Occipital lobe (tissue), 2 donors: ENCODE results near the gene DPYD. TPM values are rescaled to one million over a fixed set of nuclear protein-coding genes. Genes with fewer than 3 reads are reported as not detected.

Experiments
- DNase-seq: peaks from one replicate; lab custom pipeline; 2025; lab: John Stamatoyannopoulos, UW
- total RNA-seq: library from RNA; depleted of rRNA; stranded (reverse); fragments of >200 nt; gene quantifications from one replicate; pipeline ENCODE4 v1.2.3, GENCODE V29; 2014

The DPYD gene
- total RNA-seq, 1 donor from 2014 or later, result 72.1 TPM

DNA sequence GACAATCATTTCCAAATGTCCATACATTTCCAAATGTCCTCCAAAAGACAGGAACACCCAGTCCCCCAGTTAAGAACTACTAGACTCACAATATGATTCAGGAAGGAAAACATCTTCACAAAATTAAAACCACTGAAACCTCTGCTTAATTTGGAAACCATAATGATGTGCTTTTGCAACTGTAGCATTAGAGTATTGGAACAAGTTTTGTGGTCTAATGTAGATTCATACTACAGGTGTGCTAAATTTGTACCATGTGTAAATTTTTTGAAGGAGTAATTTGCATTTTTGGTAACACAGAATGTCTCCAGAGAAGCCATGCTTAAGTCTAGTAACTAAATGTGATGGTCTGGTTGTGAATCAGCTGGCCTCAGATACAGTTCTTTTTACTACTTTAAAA is 129.6 kb downstream of the DPYD start:
- no peak for DNase-seq

DNA sequence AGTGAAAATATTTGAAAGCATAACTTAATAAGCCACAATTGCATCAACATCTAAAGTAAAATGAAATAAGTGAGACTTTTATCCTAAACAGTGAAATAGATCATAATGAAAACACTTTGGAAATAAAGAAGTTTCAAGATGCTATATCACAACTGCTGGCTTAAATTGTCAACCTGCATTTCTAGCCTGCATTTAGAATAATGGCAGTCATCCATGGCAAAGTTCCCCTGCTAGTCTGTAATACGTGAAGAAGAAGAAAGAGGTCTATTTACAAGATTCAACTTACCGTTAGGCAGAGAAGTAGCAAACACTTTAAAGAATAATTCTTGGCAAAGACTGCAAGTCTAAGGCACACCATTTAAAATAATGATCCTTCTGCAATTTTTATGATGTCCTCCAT is 133.6 kb downstream of the DPYD start:
- no peak for DNase-seq

DNA sequence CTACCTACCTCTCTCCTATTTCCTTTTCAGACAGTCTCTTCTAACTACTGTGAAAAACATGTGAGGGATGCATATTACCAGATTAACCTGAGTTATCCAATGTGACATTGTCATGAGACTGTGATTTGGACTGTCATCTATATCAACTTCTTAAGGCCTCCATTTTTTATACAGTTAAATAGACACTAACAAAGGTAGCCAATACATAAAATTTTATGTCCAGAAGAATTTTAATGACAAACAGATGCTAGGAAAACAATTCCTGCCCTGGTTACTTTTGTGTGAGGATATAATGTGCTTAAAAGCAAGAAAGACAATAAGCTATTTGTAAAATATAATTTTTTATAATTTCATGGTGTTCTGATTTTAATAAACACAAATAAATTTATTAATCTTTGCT is 136.2 kb downstream of the DPYD start:
- DNase-seq, result no peak

GRCh38 chr1:97783751-97784150 is 137.1 kb downstream of the DPYD start:
- DNase-seq, result no peak

DNA sequence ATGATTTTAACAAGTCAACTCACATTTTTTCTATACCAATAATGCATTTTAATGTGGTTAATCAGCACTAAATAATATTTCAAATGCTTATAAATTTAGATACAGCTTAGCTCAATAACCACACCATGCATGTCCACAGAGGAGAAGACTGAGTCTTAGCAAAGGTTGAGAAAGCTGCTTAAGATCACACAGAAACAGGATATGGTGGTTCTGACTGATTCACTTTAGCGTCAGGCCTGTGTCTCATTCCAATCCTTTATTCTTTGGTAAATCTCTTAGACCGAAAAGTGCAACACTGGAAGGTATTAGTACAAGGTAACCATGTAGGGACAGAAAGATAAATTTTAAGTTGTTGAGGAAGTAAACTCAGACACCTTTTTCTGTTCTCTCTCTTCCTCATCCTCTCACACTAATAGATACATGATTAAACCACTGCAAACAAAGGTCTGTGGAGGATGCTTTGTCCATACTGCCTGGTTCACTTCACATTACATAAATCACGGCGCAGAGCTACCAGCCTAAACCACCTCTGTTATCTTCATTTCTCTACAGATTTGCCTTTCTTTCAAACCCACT is 139.0 kb downstream of the DPYD start:
- DNase-seq, result no peak

DNA sequence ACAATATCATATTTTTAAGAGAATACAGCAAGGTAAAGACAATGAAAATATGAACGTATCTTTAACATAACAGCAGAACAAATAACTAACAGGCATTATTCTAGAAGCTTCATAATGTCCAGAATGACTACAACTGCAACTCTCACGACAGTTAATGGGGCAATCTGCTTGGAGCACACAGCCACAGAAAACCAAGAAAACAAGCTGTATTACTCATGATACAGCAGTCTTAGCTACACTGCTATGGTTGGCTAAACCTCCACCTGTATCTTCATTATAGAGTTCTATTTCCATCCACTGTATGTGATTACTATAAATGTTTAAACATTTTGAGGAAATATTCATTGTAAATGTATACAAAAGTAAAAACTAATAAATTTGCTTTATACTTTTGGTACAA is 139.9 kb downstream of the DPYD start:
- no peak for DNase-seq

GRCh38 chr1:97778718-97779117 is 142.1 kb downstream of the DPYD start:
- DNase-seq, result no peak

GRCh38 chr1:97770376-97770775 is 150.5 kb downstream of the DPYD start:
- no peak for DNase-seq

GRCh38 chr1:97767381-97767780 is 153.5 kb downstream of the DPYD start:
- no peak for DNase-seq

DNA sequence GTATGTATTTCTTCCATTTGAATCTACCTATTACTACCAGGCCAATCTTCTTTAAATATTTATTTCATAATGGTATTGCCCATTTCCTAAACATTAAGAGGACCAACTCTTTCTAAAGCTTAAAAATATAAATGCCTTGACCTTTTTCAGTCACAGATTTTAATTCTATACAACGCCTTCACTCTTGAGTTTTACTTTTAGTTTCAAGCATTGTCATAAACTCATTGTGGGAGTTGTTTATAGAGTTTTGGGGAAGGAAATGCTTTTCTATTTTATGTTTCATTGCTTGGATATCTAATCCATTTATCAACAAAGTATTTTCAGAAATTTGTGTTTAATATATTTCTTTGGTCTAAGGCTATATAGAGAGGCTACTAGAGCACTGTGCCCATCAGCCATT is 155.8 kb downstream of the DPYD start:
- no peak for DNase-seq

GRCh38 chr1:97761637-97762036 is 159.2 kb downstream of the DPYD start:
- no peak for DNase-seq

DNA sequence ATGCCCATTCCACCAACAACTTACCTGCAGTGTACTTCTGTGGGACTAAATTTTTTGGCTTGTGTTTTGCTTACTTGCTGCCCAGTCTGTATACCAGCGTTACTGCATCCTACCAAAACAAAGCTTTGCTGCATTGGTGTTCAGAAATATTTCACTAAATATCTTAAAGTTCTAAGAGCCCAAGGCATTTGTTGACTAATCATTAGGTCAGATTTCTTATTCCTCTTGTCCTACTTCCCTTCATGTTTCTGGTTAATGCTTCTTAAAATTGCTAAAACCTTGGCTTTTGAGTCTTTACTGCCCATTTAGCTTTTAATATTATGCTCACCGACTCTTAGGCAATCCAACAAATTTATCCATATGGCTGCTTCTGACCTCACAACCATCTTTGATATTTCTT is 161.8 kb downstream of the DPYD start:
- DNase-seq, result no peak

DNA sequence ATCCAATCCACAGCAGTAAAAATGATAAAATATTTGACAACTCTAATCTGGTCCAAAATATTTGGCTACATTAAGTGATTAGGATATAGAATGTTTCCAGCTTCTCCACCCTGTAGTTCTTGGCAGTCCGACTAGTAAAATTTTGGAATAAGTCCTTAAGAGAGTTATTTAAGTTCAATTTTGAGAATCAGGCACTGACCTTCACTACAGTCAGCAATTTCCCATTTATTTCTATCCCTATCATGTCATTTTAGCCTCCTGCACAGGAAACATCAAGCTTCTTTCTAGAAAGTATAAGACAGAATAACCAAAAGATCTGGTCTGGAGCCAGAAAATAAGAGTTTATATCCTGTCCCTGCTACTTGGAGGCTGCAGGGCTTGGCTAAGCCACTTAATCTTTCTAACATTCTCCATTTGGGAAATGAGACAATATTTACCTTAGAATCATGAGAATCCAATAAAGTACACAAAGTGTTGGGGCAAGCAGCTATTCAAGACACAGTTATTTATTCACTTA is 162.2 kb downstream of the DPYD start:
- DNase-seq, result no peak

GRCh38 chr1:97745912-97746311 is 174.9 kb downstream of the DPYD start:
- no peak for DNase-seq

GRCh38 chr1:97744977-97745376 is 175.9 kb downstream of the DPYD start:
- no peak for DNase-seq

- no peak for DNase-seq
Observed at GRCh38 chr1:97743129-97743528, 177.7 kb downstream of the DPYD start.

DNA sequence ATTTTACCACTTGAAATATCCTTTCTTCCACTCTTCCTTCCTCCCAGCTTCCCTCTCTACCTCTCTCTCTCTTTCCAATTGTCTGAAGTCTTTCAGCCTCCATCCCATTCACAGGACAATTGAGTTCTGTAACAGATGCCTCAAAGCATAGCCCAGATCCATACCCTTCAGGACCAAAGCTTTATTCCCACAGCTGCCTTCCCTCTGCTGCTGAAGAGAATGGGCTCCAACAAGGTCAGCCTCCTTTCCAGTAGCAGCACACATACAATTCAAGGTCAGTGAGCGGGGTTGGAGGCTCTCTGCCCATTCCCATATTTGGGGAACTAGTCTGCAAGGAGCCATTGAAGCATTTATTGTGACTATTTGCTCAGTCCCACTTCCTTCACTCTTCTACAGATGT is 179.9 kb downstream of the DPYD start:
- DNase-seq, result no peak

DNA sequence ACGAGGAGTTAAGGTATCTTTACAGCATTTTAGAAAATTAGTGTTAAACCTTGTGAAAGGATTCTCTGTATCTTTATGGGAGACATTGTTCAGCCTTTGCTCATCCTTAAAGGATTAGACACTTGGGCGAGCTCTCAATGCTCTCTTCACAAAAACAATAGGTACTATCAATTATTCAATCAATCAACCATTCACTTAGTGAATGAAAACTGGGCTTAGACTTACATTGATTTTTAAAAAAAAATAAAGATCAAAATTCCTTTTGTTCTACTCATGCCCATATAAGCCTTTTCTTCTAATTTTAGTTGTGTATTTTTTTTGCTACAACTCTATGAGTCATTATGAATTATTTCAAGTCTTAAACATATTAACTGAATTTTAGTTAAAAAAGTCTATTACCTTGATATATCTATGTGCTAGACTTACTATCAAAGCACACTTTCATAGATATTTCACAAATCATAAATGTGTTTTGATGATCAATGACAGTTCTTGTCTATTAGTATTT is 181.2 kb downstream of the DPYD start:
- no peak for DNase-seq

DNA sequence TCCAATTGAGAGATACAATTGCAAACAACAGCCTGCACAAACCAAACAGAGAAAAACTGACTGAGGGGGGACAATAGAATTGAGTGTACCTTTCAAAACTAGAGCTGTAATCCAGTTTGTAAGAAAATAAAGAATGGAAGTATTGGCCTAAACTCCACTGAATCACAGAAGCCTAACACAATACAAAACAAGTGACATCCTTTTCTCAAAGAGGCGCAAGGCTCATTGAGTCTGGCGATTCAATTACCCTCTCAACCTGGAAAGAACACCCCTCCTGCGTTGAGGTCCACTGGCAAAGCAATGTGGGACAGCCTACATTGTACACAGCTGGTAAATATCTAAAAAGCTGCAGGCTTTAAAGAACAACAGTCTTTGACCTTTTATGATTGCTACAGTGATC is 182.6 kb downstream of the DPYD start:
- no peak for DNase-seq

DNA sequence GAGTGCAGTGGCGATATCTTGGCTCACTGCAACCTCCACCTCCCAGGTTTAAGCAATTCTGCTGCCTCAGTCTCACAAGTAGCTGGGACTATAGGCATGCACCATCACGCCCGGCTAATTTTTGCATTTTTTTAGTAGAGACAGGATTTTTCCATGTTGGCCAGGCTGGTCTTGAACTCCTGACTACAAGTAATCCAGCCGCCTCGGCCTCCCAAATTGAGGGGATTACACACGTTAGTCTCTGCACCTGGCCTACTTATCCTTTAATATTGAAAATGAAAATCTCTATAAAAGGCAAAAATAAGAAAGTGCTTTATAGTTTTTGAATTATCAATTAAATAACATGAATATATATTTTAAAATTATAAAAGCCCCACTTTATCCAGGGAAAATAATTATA is 190.6 kb downstream of the DPYD start:
- no peak for DNase-seq

- no peak for DNase-seq
Observed at GRCh38 chr1:97728436-97728835, 192.4 kb downstream of the DPYD start.

GRCh38 chr1:97727029-97727428 is 193.8 kb downstream of the DPYD start:
- DNase-seq, result no peak

- DNase-seq, result no peak
Observed at GRCh38 chr1:97726386-97726785, 194.4 kb downstream of the DPYD start.

DNA sequence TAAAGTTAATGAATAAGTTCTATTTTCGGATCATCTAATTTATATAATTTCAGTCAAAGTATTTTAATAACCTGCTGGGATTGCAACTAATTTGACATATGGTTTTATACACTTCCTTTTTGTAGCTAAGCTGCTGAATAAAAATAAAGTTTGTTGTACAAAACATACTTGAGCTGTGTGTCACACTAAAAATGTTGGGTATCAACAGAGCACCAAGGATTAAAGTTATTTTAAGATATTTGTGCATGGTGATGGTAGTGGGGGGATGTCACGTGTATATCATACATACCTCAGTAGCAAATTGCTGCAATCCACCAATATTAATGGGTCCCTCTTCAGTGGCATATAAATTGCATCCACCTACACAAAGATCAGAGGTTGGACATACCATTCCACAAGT is 199.6 kb downstream of the DPYD start:
- no peak for DNase-seq
